GM18508 (cell line): ENCODE results near the gene MOSPD3.

Experiments
- ATAC-seq: cut with Tn5 transposase; IDR thresholded peaks from one replicate; pipeline ENCODE4 v1.9.1; 2021; ENCODE audit warnings: moderate number of reproducible peaks; ENCODE audit not compliant: insufficient read depth, unreplicated experiment

The MOSPD3 gene

GRCh38 chr7:100588438-100588837, 23.9 kb upstream of the MOSPD3 start:
- no peak for ATAC-seq

- ATAC-seq: no peak
Observed at GRCh38 chr7:100589341-100589947, 22.9 kb upstream of the MOSPD3 start.

- no peak for ATAC-seq
Observed at GRCh38 chr7:100590077-100590737, 22.1 kb upstream of the MOSPD3 start.

GRCh38 chr7:100591596-100591995, 20.7 kb upstream of the MOSPD3 start:
- no peak for ATAC-seq

GRCh38 chr7:100595188-100595587, 17.2 kb upstream of the MOSPD3 start:
- no peak for ATAC-seq

- no peak for ATAC-seq
Observed at GRCh38 chr7:100598425-100598824, 13.9 kb upstream of the MOSPD3 start.

- no peak for ATAC-seq
Observed at GRCh38 chr7:100599911-100600729, 12.2 kb upstream of the MOSPD3 start.

GRCh38 chr7:100600730-100601038, 11.7 kb upstream of the MOSPD3 start:
- no peak for ATAC-seq

- no peak for ATAC-seq
Observed at GRCh38 chr7:100602889-100603725, 9.2 kb upstream of the MOSPD3 start.

GRCh38 chr7:100603726-100604027, 8.7 kb upstream of the MOSPD3 start:
- ATAC-seq: no peak

GRCh38 chr7:100604028-100604975, 8.0 kb upstream of the MOSPD3 start:
- ATAC-seq: no peak

- ATAC-seq: no peak
Observed at GRCh38 chr7:100604976-100605911, 7.1 kb upstream of the MOSPD3 start.

GRCh38 chr7:100606313-100606712, 6.0 kb upstream of the MOSPD3 start:
- no peak for ATAC-seq

- no peak for ATAC-seq
Observed at GRCh38 chr7:100607111-100607510, 5.2 kb upstream of the MOSPD3 start.

GRCh38 chr7:100609958-100610357, 2.4 kb upstream of the MOSPD3 start:
- no peak for ATAC-seq

- ATAC-seq: no peak
Observed at GRCh38 chr7:100612730-100613390, 520 bp downstream of the MOSPD3 start.

GRCh38 chr7:100613412-100614175, 1.3 kb downstream of the MOSPD3 start:
- ATAC-seq: no peak
